Uterus (tissue), 4 donors: ENCODE measurements around the gene CCDC158. TPM values are rescaled to one million over a fixed set of nuclear protein-coding genes. Genes with fewer than 3 reads are reported as not detected.

ENCODE experiments used
- DNase-seq, 2 donors: peaks; one replicate each; pipeline ENCODE4 v3.0.0-alpha.2; 2019 to 2020
- H3K27ac ChIP-seq, 2 donors: fragments of 200-600 bp; sonication (generic); 1 replicate in 1 of 2; 2 replicates in 1 of 2; pipeline ENCODE4 v1.5.1; 2016 to 2018
- H3K27me3 ChIP-seq, 2 donors: fragments of 200-600 bp; sonication (generic); one replicate each; pipeline ENCODE4 v1.5.1; 2018 to 2019; ENCODE audit warnings: control low read depth in 1 of 2
- H3K36me3 ChIP-seq, 2 donors: fragments of 200-600 bp; sonication (generic); one replicate each; pipeline ENCODE4 v1.5.1; 2019; ENCODE audit warnings: control low read depth in 1 of 2
- H3K4me1 ChIP-seq, 2 donors: fragments of 200-600 bp; sonication (generic); one replicate each; pipeline ENCODE4 v1.5.1; 2018 to 2019; ENCODE audit warnings: control low read depth in 1 of 2
- H3K4me3 ChIP-seq, 2 donors: fragments of 200-600 bp; sonication (generic); 1 replicate in 1 of 2; 2 replicates in 1 of 2; pipeline ENCODE4 v1.5.1; 2018 to 2019; ENCODE audit warnings: mild to moderate bottlenecking in 1 of 2
- H3K9me3 ChIP-seq, 2 donors: fragments of 200-600 bp; sonication (generic); one replicate each; pipeline ENCODE4 v1.5.1; 2019; ENCODE audit warnings: control low read depth in 1 of 2
- CTCF ChIP-seq, 4 experiments: fragments of 200-600 bp in 2 of 4; fragments of 450-650 bp in 2 of 4; sonication (generic) in 2 of 4; IDR thresholded peaks; one replicate each; pipeline ENCODE4 v1.5.1; 2016 to 2019; ENCODE audit warnings: antibody characterized with exemption in 4 of 4, mild to moderate bottlenecking in 2 of 4, moderate library complexity in 1 of 4
- POLR2A ChIP-seq, 2 donors: fragments of 450-650 bp; IDR thresholded peaks; one replicate each; pipeline ENCODE4 v1.6.1; 2016; ENCODE audit warnings: antibody characterized with exemption in 2 of 2, mild to moderate bottlenecking in 1 of 2, moderate library complexity in 1 of 2
- intact Hi-C: fragments of 100-400 bp; cut with DNase I; formaldehyde crosslinking; loops from one replicate; pipeline ENCODE4 v1.15.1; 2023; ENCODE audit warnings: low total_unique reads
- total RNA-seq, 4 donors: library from RNA; depleted of rRNA in 3 of 4; stranded (reverse); fragments of >200 nt in 3 of 4; gene quantifications; one replicate each; pipeline versions ENCODE4 v1.1.0 to v1.2.4, GENCODE V29; 2014 to 2023
- donor health status: DM: yes; HTN: yes; CAD: no.

Gene CCDC158
- total RNA-seq, 4 donors from 2014 or later, result under 0.01 to 2.2 (median 0.34) TPM; not detected in 1

- H3K36me3 ChIP-seq, result no peaks in the 10 kb centered on the region
- no peak overlapping the region for H3K4me3 ChIP-seq
Observed at GRCh38 chr4:76380561-76380960, 40.4 kb downstream of the CCDC158 start.

GRCh38 chr4:76377911-76378310 is 43.0 kb downstream of the CCDC158 start:
- intact Hi-C loops, result no loop called here
- Histone ChIP-seq H3K27ac (no peak overlapping the region), H3K36me3 (no peaks in the 10 kb centered on the region)

More at GRCh38 chr4:76380561-76380960, 40.4 kb downstream of the CCDC158 start:
- Histone ChIP-seq H3K4me1 (no peaks in the 10 kb centered on the region), H3K27ac (no peak overlapping the region), H3K27me3 (no peaks in the 10 kb centered on the region), H3K9me3 (no peaks in the 10 kb centered on the region)
- no peak for DNase-seq
- intact Hi-C loops, result no loop called here
- TF ChIP-seq CTCF (IDR thresholded peaks at IDR 0.05) (no peak), POLR2A (IDR thresholded peaks at IDR 0.05) (no peak)

GRCh38 chr4:76377481-76377901 is 43.5 kb downstream of the CCDC158 start:
- no peaks in the 10 kb centered on the region for H3K27me3 ChIP-seq
- H3K9me3 ChIP-seq, result no peaks in the 10 kb centered on the region
- intact Hi-C loops, result no loop called here

More at GRCh38 chr4:76377911-76378310, 43.0 kb downstream of the CCDC158 start:
- H3K9me3 ChIP-seq, result no peaks in the 10 kb centered on the region
- no peaks in the 10 kb centered on the region for H3K27me3 ChIP-seq
- no peak overlapping the region for H3K4me3 ChIP-seq
- no peaks in the 10 kb centered on the region for H3K4me1 ChIP-seq
- TF ChIP-seq POLR2A (IDR thresholded peaks at IDR 0.05) (no peak), CTCF (IDR thresholded peaks at IDR 0.05) (peak in 1 of 4 experiments; percentile 8)
- no peak for DNase-seq

GRCh38 chr4:76376534-76376933 is 44.4 kb downstream of the CCDC158 start:
- Histone ChIP-seq H3K9me3 (no peaks in the 10 kb centered on the region), H3K27ac (no peak overlapping the region), H3K4me1 (no peaks in the 10 kb centered on the region), H3K36me3 (no peaks in the 10 kb centered on the region), H3K4me3 (no peak overlapping the region), H3K27me3 (no peaks in the 10 kb centered on the region)
- intact Hi-C loops, result no loop called here
- TF ChIP-seq POLR2A (IDR thresholded peaks at IDR 0.05) (no peak), CTCF (IDR thresholded peaks at IDR 0.05) (no peak)
- no peak for DNase-seq

More at GRCh38 chr4:76377481-76377901, 43.5 kb downstream of the CCDC158 start:
- Histone ChIP-seq H3K4me3 (no peak overlapping the region), H3K27ac (no peak overlapping the region), H3K36me3 (no peaks in the 10 kb centered on the region), H3K4me1 (no peaks in the 10 kb centered on the region)
- TF ChIP-seq POLR2A (IDR thresholded peaks at IDR 0.05) (no peak), CTCF (IDR thresholded peaks at IDR 0.05) (no peak)
- DNase-seq, result no peak

- H3K4me3 ChIP-seq, result no peak overlapping the region
- no peaks in the 10 kb centered on the region for H3K36me3 ChIP-seq
- H3K4me1 ChIP-seq, result no peaks in the 10 kb centered on the region
- no peak for TF ChIP-seq POLR2A (IDR thresholded peaks at IDR 0.05)
- no peak for TF ChIP-seq CTCF (IDR thresholded peaks at IDR 0.05)
- H3K9me3 ChIP-seq, result no peaks in the 10 kb centered on the region
- intact Hi-C loops, result no loop called here
- H3K27ac ChIP-seq, result no peak overlapping the region
- DNase-seq, result no peak
- no peaks in the 10 kb centered on the region for H3K27me3 ChIP-seq
Observed at GRCh38 chr4:76375703-76376102, 45.2 kb downstream of the CCDC158 start.
